Kidney capillary endothelial cell (primary cell): ENCODE data around the gene TRMT1.
"Not testable (repeated sequence)": the region's sequence is repeated elsewhere in the genome, so short reads cannot be mapped to it uniquely, and the experiment has no call there.

Source experiments
- DNase-seq: peaks from one replicate; pipeline ENCODE4 v3.0.0-alpha.2; 2018; ENCODE audit warnings: low spot score

The TRMT1 gene

GRCh38 chr19:13116282-13117175, at the start of gene TRMT1:
Gene TRMT1 (minus strand): TSS chr19:13116740. CDS start chr19:13116399, 341 bp downstream.
- peak; percentile 93 for DNase-seq

DNA sequence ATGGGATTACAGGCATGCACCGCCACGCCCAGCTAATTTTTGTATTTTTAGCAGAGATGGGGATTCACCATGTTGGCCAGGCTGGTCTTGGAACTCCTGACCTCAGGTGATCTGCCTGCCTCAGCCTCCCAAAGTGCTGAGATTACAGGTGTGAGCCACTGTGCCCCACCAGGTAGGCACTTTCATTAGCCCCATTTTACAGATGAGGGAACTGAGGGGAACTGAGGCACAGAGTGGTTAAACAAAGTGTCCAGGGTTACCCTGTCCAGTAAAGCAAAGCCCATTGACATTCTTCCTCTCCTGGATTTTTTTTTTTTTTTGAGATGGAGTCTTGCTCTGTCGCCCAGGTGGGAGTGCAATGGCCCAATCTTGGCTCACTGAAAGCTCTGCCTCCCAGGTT, 49.6 kb upstream of the TRMT1 start:
- DNase-seq: not testable (repeated sequence)

- DNase-seq: no peak
These were observed 48.8 kb upstream of the TRMT1 start for GRCh38 chr19:13165162-13165997.

GRCh38 chr19:13164343-13165161, 48.0 kb upstream of the TRMT1 start:
- DNase-seq: peak; percentile 99

GRCh38 chr19:13163609-13164342, 47.2 kb upstream of the TRMT1 start:
- peak; percentile 95 for DNase-seq

- DNase-seq: peak; percentile 98
These were observed 46.4 kb upstream of the TRMT1 start for GRCh38 chr19:13162724-13163608.

GRCh38 chr19:13160557-13160956, 44.0 kb upstream of the TRMT1 start:
- no peak for DNase-seq

GRCh38 chr19:13159713-13160112, 43.2 kb upstream of the TRMT1 start:
- DNase-seq: no peak

DNA sequence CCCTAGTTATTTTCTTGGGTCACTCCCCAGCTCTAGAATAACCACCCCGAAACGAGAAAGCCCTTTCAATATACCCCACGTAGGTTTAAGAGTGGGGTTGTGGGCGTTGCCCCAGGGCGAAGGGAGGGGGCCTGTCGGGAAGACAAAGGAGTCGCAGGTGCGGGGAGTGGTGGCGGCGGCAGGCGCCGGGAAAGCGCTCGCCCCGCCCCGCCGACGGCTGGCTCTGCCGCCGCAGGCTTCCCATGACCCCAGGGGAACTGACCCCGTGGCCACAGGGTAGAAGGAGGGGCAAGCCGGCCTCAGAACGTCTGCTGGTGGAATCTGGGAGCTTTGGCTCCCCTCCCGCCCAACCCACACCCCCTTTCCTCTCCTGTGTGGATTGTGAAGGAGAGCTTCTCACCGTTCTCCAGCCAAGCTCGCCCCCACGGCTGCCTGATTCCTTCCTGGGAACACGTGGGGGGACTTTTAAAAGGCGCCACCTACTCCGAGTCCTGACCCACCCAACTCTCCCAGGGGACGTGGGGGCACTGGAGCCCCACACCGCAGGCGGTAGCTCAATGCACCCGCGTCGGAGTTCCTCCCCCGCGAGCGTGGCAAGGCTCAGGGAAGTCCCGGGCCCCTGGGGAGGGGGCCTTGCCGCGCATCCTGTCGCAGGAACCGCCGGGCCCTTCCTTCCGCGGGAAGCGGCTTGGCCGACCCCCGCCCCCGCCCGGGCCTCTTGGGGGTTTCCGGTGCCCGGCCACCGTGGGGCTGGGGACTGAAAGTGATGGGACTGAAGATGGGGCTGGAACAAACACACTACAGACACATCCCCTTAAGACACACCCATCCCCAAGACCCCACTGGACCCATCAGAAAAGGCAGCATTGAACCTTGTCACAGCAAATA, 39.2 kb upstream of the TRMT1 start:
- DNase-seq: peak; percentile 83

DNA sequence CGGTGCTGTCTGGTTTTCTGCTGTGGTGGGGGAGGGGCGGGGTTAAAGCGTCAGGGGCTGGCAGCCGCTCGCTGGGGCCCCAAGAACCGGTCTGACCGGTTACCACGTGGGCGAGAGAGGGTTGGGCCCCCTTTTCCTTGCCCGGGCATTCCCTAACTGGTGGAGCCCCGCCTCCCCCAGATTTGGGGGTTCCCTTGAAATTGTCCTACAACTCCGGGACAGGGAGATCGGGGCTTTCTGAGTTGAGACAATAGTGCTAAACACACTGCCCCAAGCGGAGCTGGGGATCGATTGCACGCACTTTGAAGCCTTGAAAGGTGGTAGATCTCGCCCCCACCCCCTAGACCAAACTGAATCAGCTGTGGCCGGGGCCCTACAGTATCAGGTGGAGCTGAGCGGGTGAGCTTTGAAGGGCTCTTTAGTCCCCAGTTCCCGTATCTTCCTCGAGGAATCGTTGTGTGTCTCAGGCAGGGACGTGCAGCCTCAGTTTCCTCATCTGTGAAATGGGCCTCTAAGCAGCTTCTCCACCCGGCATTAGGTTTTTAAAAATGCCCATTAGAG, 38.5 kb upstream of the TRMT1 start:
- DNase-seq: no peak

DNA sequence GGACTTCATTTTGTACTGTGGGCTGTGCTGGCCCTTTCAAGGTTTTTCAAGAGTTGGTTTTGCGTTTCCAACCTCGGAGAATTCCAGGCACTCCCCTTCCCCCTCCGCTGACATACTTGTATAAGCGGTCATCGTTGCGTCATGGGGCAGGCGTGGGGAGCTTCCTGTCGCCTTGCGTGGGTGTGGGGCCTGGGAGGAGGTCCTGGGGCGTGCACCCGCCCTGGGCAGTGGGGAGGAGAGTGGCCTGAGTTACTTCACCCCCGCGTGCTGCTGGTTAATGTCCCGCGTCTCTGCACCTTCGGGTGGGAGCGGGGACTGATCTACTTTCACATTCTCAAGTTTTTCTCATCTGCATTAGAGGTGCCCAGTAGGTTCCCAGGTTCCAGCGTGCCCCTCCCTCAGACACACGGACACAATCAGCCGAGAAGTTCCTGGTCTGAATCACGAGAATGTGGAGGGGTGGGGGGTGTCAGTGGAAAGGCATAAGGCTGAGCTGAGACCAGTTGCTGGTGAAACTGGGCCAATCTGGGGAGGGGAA, 37.8 kb upstream of the TRMT1 start:
- no peak for DNase-seq

DNA sequence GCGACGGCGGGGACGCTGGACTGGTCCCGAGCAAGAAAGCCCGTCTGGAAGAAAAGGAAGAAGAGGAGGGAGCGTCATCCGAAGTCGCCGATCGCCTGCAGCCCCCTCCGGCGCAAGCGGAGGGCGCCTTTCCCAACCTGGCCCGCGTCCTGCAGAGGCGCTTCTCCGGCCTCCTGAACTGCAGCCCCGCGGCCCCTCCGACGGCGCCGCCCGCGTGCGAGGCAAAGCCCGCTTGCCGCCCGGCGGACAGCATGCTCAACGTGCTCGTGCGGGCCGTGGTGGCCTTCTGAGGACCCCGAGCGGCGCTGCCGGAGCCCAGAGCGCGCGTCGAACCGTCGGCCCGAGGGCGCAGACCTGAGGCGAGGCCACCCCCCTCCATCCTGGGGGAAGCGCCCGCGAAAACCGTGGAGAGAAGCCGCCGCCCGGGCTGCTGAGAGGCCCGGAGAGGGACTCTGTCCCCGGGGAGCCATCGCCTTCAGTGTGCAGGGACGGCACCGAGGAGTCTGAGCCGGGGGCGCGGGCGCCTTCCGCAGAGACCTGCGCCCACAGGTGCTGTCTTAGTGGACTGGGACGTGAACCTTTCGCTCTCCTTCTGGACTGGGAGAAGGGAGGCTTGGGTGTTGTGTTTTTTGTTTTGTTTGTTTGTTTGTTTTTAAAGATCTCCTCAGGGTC, 37.2 kb upstream of the TRMT1 start:
- DNase-seq: no peak

DNA sequence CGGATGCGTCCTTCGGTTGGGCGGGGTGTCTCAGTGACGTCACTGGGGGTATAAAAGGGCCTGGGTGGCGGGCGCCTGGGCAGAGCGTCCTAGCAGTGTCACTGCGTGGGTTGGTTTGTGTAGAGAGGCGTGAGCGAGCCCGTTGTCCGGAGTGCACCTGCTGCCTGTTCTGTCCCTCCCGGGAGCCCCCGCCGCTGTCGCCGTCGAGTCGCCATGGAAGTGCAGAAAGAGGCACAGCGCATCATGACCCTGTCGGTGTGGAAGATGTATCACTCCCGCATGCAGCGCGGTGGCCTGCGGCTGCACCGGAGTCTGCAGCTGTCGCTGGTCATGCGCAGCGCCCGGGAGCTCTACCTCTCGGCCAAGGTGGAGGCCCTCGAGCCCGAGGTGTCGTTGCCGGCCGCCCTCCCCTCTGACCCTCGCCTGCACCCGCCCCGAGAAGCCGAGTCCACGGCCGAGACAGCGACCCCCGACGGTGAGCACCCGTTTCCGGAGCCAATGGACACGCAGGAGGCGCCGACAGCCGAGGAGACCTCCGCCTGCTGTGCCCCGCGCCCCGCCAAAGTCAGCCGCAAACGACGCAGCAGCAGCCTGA, 36.5 kb upstream of the TRMT1 start:
- DNase-seq: peak; percentile 92

DNA sequence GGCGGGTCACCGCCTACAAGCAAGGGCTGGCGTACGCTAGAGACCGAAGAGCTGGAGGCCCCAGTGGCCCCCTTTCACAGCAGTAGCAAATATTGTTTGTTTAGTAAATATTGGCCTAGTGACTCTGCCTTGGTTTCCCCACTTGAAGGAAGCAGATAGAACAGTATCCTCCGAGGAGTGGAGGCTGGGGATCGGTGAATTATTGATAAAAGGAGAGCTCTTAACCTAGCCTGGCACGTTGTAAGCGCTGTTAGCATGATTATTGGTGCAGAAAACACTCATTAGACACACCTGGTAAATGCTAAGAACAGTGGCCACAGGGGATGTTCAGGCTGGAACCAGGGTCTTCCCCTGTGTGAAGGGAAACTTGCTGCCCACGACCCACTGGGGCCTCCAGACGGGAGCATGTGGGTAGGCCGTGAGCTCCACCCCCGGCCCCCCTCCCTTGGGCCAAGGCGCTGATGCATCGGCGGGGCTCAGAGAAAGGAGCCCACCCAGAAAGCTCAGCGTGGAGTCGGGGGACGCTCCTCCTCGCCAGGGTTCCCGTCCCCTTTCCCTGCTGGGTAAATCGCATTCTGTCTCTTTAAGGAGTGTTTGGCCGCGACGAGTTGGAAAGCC, 35.9 kb upstream of the TRMT1 start:
- DNase-seq: no peak

GRCh38 chr19:13151605-13152355, 35.2 kb upstream of the TRMT1 start:
- peak; percentile 95 for DNase-seq

- no peak for DNase-seq
These were observed 34.5 kb upstream of the TRMT1 start for GRCh38 chr19:13150931-13151604.
